Tibial artery (tissue), 4 donors: Measurements from ENCODE around the gene ARGLU1.

Source experiments
- DNase-seq, 2 donors: peaks; one replicate each; pipeline ENCODE4 v3.0.0-alpha.2; 2019
- H3K27ac ChIP-seq, 2 donors: fragments of 200-600 bp; sonication (generic) in 1 of 2; 1 replicate in 1 of 2; 2 replicates in 1 of 2; pipeline ENCODE4 v1.5.1; 2018 to 2019; ENCODE audit warnings: mild to moderate bottlenecking in 1 of 2
- H3K27me3 ChIP-seq, 2 donors: fragments of 200-600 bp; sonication (generic) in 1 of 2; one replicate each; pipeline versions ENCODE4 v1.5.1 to v1.6.0; 2016 to 2019
- H3K36me3 ChIP-seq, 3 donors: fragments of 200-600 bp; sonication (generic) in 2 of 3; one replicate each; pipeline ENCODE4 v1.5.1; 2016 to 2019; ENCODE audit warnings: mild to moderate bottlenecking in 2 of 3
- H3K4me1 ChIP-seq, 4 donors: fragments of 200-600 bp; sonication (generic) in 2 of 4; 1 replicate in 3 of 4; 2 replicates in 1 of 4; pipeline ENCODE4 v1.5.1; 2016 to 2019
- H3K4me3 ChIP-seq, 2 donors: fragments of 200-600 bp; sonication (generic) in 1 of 2; 1 replicate in 1 of 2; 2 replicates in 1 of 2; pipeline ENCODE4 v1.5.1; 2018 to 2019; ENCODE audit warnings: mild to moderate bottlenecking in 2 of 2
- H3K9me3 ChIP-seq, 3 donors: fragments of 200-600 bp; sonication (generic) in 1 of 3; one replicate each; pipeline ENCODE4 v1.5.1; 2016 to 2019
- intact Hi-C: fragments of 100-400 bp; cut with DNase I; formaldehyde crosslinking; loops from one replicate; pipeline ENCODE4 v1.15.0; 2023; ENCODE audit warnings: low total_unique reads
- TF ChIP-seq, protein P1 (sequence below), 2 experiments: fragments of 200-600 bp in 1 of 2; fragments of 450-650 bp in 1 of 2; IDR thresholded peaks; one replicate each; pipeline ENCODE4 v1.5.1; 2017 to 2019; ENCODE audit warnings: antibody characterized with exemption in 2 of 2, mild to moderate bottlenecking in 1 of 2, moderate library complexity in 1 of 2

Gene ARGLU1

DNA sequence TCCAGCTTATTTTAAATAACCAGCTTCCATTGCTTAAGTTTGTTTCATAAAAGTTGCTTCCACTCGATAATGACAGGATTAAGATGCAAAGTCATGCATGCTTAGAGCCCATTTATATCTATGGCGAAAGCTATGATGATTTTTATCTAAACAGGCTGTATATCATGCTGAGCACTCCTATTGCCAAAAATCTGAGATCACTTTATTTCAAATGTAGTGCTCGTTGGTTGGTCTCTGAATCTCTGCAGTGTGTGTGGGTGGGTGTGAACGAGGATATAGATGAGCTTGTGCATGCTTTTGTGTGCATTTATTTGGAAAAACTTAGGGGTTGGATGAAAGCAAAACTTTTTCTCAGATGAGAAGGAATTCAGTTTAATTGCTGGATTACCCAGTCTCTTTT is 27.0 kb upstream of the ARGLU1 start:
- H3K27ac ChIP-seq, result no peak overlapping the region
- intact Hi-C loops, result no loop called here
- no peaks in the 10 kb centered on the region for H3K27me3 ChIP-seq
- H3K36me3 ChIP-seq, result no peaks in the 10 kb centered on the region
- no peak overlapping the region for H3K4me3 ChIP-seq
- TF ChIP-seq, protein P1, sequence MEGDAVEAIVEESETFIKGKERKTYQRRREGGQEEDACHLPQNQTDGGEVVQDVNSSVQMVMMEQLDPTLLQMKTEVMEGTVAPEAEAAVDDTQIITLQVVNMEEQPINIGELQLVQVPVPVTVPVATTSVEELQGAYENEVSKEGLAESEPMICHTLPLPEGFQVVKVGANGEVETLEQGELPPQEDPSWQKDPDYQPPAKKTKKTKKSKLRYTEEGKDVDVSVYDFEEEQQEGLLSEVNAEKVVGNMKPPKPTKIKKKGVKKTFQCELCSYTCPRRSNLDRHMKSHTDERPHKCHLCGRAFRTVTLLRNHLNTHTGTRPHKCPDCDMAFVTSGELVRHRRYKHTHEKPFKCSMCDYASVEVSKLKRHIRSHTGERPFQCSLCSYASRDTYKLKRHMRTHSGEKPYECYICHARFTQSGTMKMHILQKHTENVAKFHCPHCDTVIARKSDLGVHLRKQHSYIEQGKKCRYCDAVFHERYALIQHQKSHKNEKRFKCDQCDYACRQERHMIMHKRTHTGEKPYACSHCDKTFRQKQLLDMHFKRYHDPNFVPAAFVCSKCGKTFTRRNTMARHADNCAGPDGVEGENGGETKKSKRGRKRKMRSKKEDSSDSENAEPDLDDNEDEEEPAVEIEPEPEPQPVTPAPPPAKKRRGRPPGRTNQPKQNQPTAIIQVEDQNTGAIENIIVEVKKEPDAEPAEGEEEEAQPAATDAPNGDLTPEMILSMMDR (IDR thresholded peaks at IDR 0.05), result no peak
- no peak for DNase-seq
- H3K4me1 ChIP-seq, result peaks cover 0 to 25% (median 11%) of the 10 kb centered on the region in 4 donors
- no peaks in the 10 kb centered on the region for H3K9me3 ChIP-seq

DNA sequence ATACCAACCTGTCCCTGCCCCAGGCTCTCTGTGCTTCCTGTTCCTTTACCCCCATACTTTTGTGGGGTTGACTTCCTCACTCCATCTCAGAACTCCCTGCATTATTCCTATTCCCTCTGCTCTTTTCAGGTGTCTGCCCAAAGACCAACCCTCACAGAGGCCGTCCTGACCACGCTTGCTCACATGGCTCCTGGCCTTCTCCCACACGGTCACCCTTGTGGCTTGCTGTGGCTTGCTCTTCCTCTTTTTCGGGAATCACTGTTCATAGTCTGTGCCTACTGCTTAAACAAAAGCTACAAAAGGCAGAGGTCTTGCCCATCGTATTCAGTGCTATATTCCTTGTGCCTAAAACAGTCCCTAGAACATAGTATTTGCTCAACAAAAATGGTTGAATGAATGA is 25.2 kb upstream of the ARGLU1 start:
- no peaks in the 10 kb centered on the region for H3K9me3 ChIP-seq
- no peak overlapping the region for H3K27ac ChIP-seq
- no peak overlapping the region for H3K4me3 ChIP-seq
- no peak for DNase-seq
- peaks cover 0 to 22% (median 10%) of the 10 kb centered on the region in 4 donors for H3K4me1 ChIP-seq
- intact Hi-C loops, result no loop called here
- no peaks in the 10 kb centered on the region for H3K36me3 ChIP-seq
- TF ChIP-seq, protein P1 (IDR thresholded peaks at IDR 0.05), result no peak
- no peaks in the 10 kb centered on the region for H3K27me3 ChIP-seq

DNA sequence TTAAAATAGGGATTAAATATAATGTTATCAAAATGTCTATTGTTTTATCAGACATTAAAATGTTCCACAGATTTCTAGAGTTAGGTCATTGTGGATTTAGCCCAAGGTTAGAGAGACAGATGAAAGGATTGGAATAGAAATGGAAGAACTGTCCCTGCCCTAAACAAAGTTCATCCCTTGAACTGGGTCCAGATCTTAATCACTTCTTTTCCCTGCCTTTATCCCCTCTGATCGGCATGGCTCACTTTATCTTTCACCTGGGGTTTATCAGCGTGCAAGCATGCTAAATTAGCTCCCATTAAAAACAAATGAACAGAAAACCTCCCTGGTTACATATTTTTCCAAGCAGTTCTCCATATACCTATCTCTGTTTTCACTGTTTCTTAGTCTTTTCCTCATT is 23.4 kb upstream of the ARGLU1 start:
- H3K36me3 ChIP-seq, result no peaks in the 10 kb centered on the region
- intact Hi-C loops, result no loop called here
- H3K27me3 ChIP-seq, result no peaks in the 10 kb centered on the region
- no peaks in the 10 kb centered on the region for H3K9me3 ChIP-seq
- DNase-seq, result no peak
- no peak overlapping the region for H3K4me3 ChIP-seq
- TF ChIP-seq, protein P1 (IDR thresholded peaks at IDR 0.05), result no peak
- H3K4me1 ChIP-seq, result peaks cover 0 to 4% (median 3%) of the 10 kb centered on the region in 4 donors
- no peak overlapping the region for H3K27ac ChIP-seq

DNA sequence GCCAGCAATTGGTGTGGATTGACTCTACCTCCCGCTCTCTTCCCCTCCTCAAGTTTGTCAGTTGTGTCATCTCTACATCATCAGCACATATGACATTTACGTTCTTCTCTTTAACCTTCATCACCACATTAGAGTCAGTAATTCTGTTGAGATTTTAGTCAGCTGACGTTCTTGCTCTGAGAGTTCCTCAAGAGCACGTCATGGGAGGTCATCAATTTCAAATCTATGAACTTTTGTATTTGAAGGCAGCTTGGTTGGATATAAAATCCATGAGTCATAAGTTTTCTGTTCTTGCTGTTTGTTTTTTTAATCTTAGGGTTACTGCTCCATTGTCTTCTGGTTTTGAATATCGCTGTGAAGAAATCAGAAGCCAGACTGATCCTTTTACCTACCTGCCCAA is 21.8 kb upstream of the ARGLU1 start:
- Histone ChIP-seq H3K36me3 (no peaks in the 10 kb centered on the region), H3K4me3 (no peak overlapping the region), H3K4me1 (no peaks in the 10 kb centered on the region), H3K9me3 (no peaks in the 10 kb centered on the region), H3K27ac (no peak overlapping the region), H3K27me3 (no peaks in the 10 kb centered on the region)
- DNase-seq, result no peak
- intact Hi-C loops, result no loop called here
- TF ChIP-seq, protein P1 (IDR thresholded peaks at IDR 0.05), result no peak

- TF ChIP-seq, protein P1 (IDR thresholded peaks at IDR 0.05), result no peak
- no peak for DNase-seq
These were observed 20.4 kb upstream of the ARGLU1 start for GRCh38 chr13:106588367-106588766.

DNA sequence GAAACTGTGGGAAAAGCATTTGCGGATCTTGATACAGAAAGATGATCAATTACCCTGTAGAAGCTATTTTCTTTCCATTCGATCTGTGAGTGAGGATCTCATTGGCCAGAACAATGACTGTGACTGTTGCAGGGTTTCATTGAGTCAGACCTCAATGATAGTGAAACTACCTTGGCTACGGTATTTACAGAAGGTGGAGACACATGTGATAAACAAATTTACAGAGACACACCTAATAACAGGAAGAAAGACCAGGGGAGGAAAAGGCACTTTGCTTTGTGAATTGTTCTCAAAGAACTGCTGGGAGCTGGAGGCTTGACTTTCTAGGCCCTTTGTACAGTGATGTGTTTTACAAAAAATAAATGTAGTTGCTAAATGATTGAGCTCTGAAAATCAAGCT is 19.9 kb upstream of the ARGLU1 start:
- Histone ChIP-seq H3K4me1 (no peaks in the 10 kb centered on the region), H3K4me3 (no peak overlapping the region), H3K27ac (no peak overlapping the region), H3K27me3 (no peaks in the 10 kb centered on the region), H3K9me3 (no peaks in the 10 kb centered on the region), H3K36me3 (no peaks in the 10 kb centered on the region)
- TF ChIP-seq, protein P1 (IDR thresholded peaks at IDR 0.05), result no peak
- intact Hi-C loops, result no loop called here
- no peak for DNase-seq

More at GRCh38 chr13:106588367-106588766, 20.4 kb upstream of the ARGLU1 start:
- H3K4me3 ChIP-seq, result no peak overlapping the region
- no peaks in the 10 kb centered on the region for H3K4me1 ChIP-seq
- H3K9me3 ChIP-seq, result no peaks in the 10 kb centered on the region
- intact Hi-C loops, result no loop called here
- H3K36me3 ChIP-seq, result no peaks in the 10 kb centered on the region
- H3K27ac ChIP-seq, result no peak overlapping the region
- H3K27me3 ChIP-seq, result no peaks in the 10 kb centered on the region
